ENCODE results near the gene PPIA.
"Not testable (repeated sequence)": the region's sequence is repeated elsewhere in the genome, so short reads cannot be mapped to it uniquely, and the experiment has no call there.

PPIA gene

GRCh38 chr7:44776211-44776610, 20.3 kb upstream of the PPIA start:
- TF ChIP-seq, protein P1, sequence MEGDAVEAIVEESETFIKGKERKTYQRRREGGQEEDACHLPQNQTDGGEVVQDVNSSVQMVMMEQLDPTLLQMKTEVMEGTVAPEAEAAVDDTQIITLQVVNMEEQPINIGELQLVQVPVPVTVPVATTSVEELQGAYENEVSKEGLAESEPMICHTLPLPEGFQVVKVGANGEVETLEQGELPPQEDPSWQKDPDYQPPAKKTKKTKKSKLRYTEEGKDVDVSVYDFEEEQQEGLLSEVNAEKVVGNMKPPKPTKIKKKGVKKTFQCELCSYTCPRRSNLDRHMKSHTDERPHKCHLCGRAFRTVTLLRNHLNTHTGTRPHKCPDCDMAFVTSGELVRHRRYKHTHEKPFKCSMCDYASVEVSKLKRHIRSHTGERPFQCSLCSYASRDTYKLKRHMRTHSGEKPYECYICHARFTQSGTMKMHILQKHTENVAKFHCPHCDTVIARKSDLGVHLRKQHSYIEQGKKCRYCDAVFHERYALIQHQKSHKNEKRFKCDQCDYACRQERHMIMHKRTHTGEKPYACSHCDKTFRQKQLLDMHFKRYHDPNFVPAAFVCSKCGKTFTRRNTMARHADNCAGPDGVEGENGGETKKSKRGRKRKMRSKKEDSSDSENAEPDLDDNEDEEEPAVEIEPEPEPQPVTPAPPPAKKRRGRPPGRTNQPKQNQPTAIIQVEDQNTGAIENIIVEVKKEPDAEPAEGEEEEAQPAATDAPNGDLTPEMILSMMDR (IDR thresholded peaks at IDR 0.05): no peak
- H3K4me3 ChIP-seq: no peak overlapping the region
- no peak overlapping the region for H3K27ac ChIP-seq
- no peak for DNase-seq (ENCODE audit: low spot score)

DNA sequence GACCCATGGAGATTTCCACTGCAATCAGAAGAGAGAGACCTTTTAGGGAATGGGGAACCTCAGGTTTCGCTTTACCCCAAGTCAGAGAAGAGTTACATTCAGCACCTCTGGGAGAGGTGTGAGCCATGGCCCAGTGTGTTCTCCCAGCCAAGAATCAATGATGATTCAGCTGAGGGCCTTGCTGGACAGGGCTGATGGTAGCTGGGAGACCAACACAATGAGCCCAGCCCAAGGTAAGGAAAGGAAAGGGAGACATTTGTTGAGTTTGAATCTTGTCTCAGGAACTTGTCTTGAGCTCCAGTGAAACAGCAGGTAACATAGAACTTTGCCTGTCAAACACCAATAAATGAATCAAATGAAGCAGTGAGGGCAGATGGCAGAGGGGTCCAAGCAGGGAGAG, 14.0 kb upstream of the PPIA start:
- Histone ChIP-seq H3K27ac (no peak overlapping the region), H3K4me3 (no peak overlapping the region)
- no peak for DNase-seq (ENCODE audit: low spot score)
- TF ChIP-seq, protein P1 (IDR thresholded peaks at IDR 0.05): no peak

GRCh38 chr7:44783407-44783806, 13.1 kb upstream of the PPIA start:
- TF ChIP-seq, protein P1 (IDR thresholded peaks at IDR 0.05): no peak
- Histone ChIP-seq H3K27ac (no peak overlapping the region), H3K4me3 (no peak overlapping the region)
- no peak for DNase-seq (ENCODE audit: low spot score)

DNA sequence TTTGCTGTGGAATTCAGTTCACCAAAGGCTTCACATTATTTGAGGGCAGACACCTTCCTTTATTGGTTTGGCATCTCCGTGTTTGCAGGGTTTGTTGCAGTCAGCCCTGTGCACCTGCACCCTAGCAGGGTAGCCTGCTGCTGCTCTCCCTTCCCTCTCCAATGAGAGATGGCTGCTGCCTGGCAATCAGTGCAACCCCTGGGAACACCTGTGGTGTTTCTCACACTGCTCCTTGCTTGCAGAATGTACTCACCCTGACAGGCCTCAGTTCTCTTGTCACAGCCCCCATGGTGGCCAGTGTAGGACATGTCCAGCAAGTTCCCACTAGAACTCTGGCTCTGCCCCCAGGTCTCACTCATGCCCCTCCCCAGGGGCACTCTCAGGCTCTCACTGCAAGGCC, 12.1 kb upstream of the PPIA start:
- no peak for DNase-seq (ENCODE audit: low spot score)
- Histone ChIP-seq H3K27ac (no peak overlapping the region), H3K4me3 (no peak overlapping the region)
- TF ChIP-seq, protein P1 (IDR thresholded peaks at IDR 0.05): no peak

- H3K27ac ChIP-seq; DNase-seq (ENCODE audit: low spot score); H3K4me3 ChIP-seq: not testable (repeated sequence)
These were observed 11.3 kb upstream of the PPIA start for GRCh38 chr7:44785218-44785617.

DNA sequence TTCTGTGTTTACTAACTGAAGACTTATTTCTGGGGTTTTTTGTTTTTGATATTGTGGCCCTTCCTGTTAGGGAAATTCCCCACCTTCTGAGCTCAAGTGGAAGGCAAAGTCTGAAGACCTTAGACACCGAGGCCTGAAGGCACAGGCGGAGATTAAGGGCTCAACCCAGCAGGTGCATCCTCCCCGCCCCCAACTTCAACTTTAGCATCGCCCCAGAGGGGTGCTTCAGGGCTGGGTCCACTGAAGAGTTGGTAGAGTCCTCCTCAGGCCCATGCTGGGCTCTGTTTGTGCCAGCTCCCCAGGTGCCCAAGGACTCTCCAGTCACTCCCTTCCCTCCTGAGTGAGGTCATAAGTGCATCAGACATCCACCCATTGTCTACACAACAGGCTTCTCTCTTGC, 9.4 kb upstream of the PPIA start:
- H3K4me3 ChIP-seq: no peak overlapping the region
- TF ChIP-seq, protein P1 (IDR thresholded peaks at IDR 0.05): no peak

DNA sequence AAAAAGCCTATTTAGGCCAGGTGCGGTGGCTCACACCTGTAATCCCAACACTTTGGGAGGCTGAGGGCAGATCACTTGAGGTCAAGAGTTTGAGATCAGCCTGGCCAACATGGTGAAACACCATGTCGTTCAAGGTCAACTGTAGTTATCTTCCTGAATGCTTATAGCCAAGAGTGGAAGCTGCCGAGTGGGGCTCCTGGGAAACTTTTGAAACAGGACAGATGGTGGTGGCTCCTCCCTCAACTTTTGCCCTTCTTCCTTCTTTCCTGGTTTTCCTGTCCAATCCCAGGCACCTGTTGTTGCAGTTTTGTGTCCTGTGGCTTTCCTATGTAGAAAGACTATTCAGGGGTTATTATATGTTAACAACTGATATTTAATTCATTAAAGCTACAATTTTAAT, 8.7 kb upstream of the PPIA start:
- Histone ChIP-seq H3K4me3 (no peak overlapping the region), H3K27ac (no peak overlapping the region)
- no peak for DNase-seq (ENCODE audit: low spot score)
- TF ChIP-seq, protein P1 (IDR thresholded peaks at IDR 0.05): no peak

More for the DNA sequence above, 9.4 kb upstream of the PPIA start:
- no peak for DNase-seq (ENCODE audit: low spot score)
- H3K27ac ChIP-seq: no peak overlapping the region

- TF ChIP-seq, protein P1 (IDR thresholded peaks at IDR 0.05): no peak
- no peak for DNase-seq (ENCODE audit: low spot score)
- no peak overlapping the region for H3K4me3 ChIP-seq
- H3K27ac ChIP-seq: no peak overlapping the region
These were observed 6.5 kb upstream of the PPIA start for GRCh38 chr7:44789990-44790389.
